ENCODE measurements around the gene LRPPRC. TPM values are rescaled to one million over a fixed set of nuclear protein-coding genes. Genes with fewer than 3 reads are reported as not detected.

Gene LRPPRC
- total RNA-seq, 1 donor from 2014 or later = 52.1 TPM

- H3K4me1 Mint-ChIP-seq (ENCODE audit: low read depth) = peaks cover 20% of the 10 kb centered on the region
- H3K27me3 Mint-ChIP-seq (ENCODE audit: low read depth) = no peaks in the 10 kb centered on the region
- DNase-seq (ENCODE audit: low spot score) = no peak
- no peak for TF ChIP-seq CTCF (IDR thresholded peaks at IDR 0.05)
- peaks cover 22% of the 10 kb centered on the region for H3K36me3 Mint-ChIP-seq (ENCODE audit: low read depth)
- H3K4me3 Mint-ChIP-seq (ENCODE audit: unreplicated experiment) = no peak overlapping the region
- H3K27ac Mint-ChIP-seq (ENCODE audit: unreplicated experiment) = no peak overlapping the region
- H3K9me3 Mint-ChIP-seq (ENCODE audit: low read depth) = no peaks in the 10 kb centered on the region
Observed at GRCh38 chr2:43896906-43897305, 98.9 kb downstream of the LRPPRC start.

GRCh38 chr2:43894743-43895142, 101.0 kb downstream of the LRPPRC start:
- Mint-ChIP-seq H3K27ac (ENCODE audit: unreplicated experiment) (no peak overlapping the region), H3K4me3 (ENCODE audit: unreplicated experiment) (no peak overlapping the region), H3K36me3 (ENCODE audit: low read depth) (peaks cover 32% of the 10 kb centered on the region), H3K4me1 (ENCODE audit: low read depth) (peaks cover 23% of the 10 kb centered on the region), H3K27me3 (ENCODE audit: low read depth) (no peaks in the 10 kb centered on the region), H3K9me3 (ENCODE audit: low read depth) (no peaks in the 10 kb centered on the region)
- no peak for TF ChIP-seq CTCF (IDR thresholded peaks at IDR 0.05)
- DNase-seq (ENCODE audit: low spot score) = no peak

- peaks cover 2% of the 10 kb centered on the region for H3K4me1 Mint-ChIP-seq (ENCODE audit: low read depth)
- no peak overlapping the region for H3K27ac Mint-ChIP-seq (ENCODE audit: unreplicated experiment)
- H3K27me3 Mint-ChIP-seq (ENCODE audit: low read depth) = no peaks in the 10 kb centered on the region
- TF ChIP-seq CTCF (IDR thresholded peaks at IDR 0.05) = no peak
- peaks cover 42% of the 10 kb centered on the region for H3K36me3 Mint-ChIP-seq (ENCODE audit: low read depth)
- no peaks in the 10 kb centered on the region for H3K9me3 Mint-ChIP-seq (ENCODE audit: low read depth)
- DNase-seq (ENCODE audit: low spot score) = no peak
- no peak overlapping the region for H3K4me3 Mint-ChIP-seq (ENCODE audit: unreplicated experiment)
Observed at GRCh38 chr2:43890855-43891254, 104.9 kb downstream of the LRPPRC start.

- no peak overlapping the region for H3K4me3 Mint-ChIP-seq (ENCODE audit: unreplicated experiment)
- TF ChIP-seq CTCF (IDR thresholded peaks at IDR 0.05) = no peak
- H3K9me3 Mint-ChIP-seq (ENCODE audit: low read depth) = no peaks in the 10 kb centered on the region
- no peak for DNase-seq (ENCODE audit: low spot score)
- H3K27me3 Mint-ChIP-seq (ENCODE audit: low read depth) = no peaks in the 10 kb centered on the region
- H3K4me1 Mint-ChIP-seq (ENCODE audit: low read depth) = peaks cover 2% of the 10 kb centered on the region
- no peak overlapping the region for H3K27ac Mint-ChIP-seq (ENCODE audit: unreplicated experiment)
- H3K36me3 Mint-ChIP-seq (ENCODE audit: low read depth) = peaks cover 42% of the 10 kb centered on the region
Observed at GRCh38 chr2:43889416-43889815, 106.4 kb downstream of the LRPPRC start.

- Mint-ChIP-seq H3K4me1 (ENCODE audit: low read depth) (peaks cover 2% of the 10 kb centered on the region), H3K27ac (ENCODE audit: unreplicated experiment) (no peak overlapping the region), H3K36me3 (ENCODE audit: low read depth) (peaks cover 26% of the 10 kb centered on the region), H3K9me3 (ENCODE audit: low read depth) (no peaks in the 10 kb centered on the region), H3K27me3 (ENCODE audit: low read depth) (no peaks in the 10 kb centered on the region), H3K4me3 (ENCODE audit: unreplicated experiment) (no peak overlapping the region)
- no peak for DNase-seq (ENCODE audit: low spot score)
- no peak for TF ChIP-seq CTCF (IDR thresholded peaks at IDR 0.05)
Observed at GRCh38 chr2:43887176-43887575, 108.6 kb downstream of the LRPPRC start.

All from chondrocyte (in vitro differentiated cells).